Activated CD8-positive, alpha-beta T cell treated with anti-CD3 and anti-CD28 coated beads, Interleukin-2, amount 10 ng/mL, durations not matched to agents 7 days and 5 days (primary cell): ENCODE data around the gene TBC1D1. TPM values are rescaled to one million over a fixed set of nuclear protein-coding genes. Genes with fewer than 3 reads are reported as not detected.
A peak's percentile ranks its signal among the peaks of the same experiment; 100 is the strongest.

Source experiments
- ATAC-seq: fragments of 150-1000 bp; cut with Tn5 transposase; one replicate; pipeline ENCODE4 v1.10.0; 2021; ENCODE audit warnings: moderate library complexity
- CTCF ChIA-PET: fragments of 350-600 bp; sonication (Branson Sonifier 250); formaldehyde crosslinking; loops from one replicate; lab custom pipeline; 2021; ENCODE audit warnings: antibody characterized with exemption; lab: Charles Lee
- POLR2A ChIA-PET: fragments of 350-600 bp; sonication (Branson Sonifier 250); formaldehyde crosslinking; loops from one replicate; lab custom pipeline; 2021; ENCODE audit warnings: antibody characterized with exemption; lab: Charles Lee
- DNase-seq: peaks from one replicate; pipeline ENCODE4 v3.0.0-alpha.2; 2020
- H3K27ac Mint-ChIP-seq: one replicate; pipeline ENCODE4 v1.8.0; 2021; ENCODE audit warnings: mild to moderate bottlenecking, mixed read lengths
- H3K27me3 Mint-ChIP-seq: one replicate; pipeline ENCODE4 v1.8.0; 2021; ENCODE audit warnings: low read depth, mixed read lengths
- H3K36me3 Mint-ChIP-seq: one replicate; pipeline ENCODE4 v1.8.0; 2021; ENCODE audit warnings: low read depth, mixed read lengths
- H3K4me1 Mint-ChIP-seq: one replicate; pipeline ENCODE4 v1.8.0; 2021; ENCODE audit warnings: low read depth, mixed read lengths
- H3K4me3 Mint-ChIP-seq: one replicate; pipeline ENCODE4 v1.8.0; 2021; ENCODE audit warnings: mild to moderate bottlenecking, mixed read lengths
- H3K9me3 Mint-ChIP-seq: one replicate; pipeline ENCODE4 v1.8.0; 2022; ENCODE audit warnings: mixed read lengths; ENCODE audit not compliant: insufficient read depth
- total RNA-seq, 2 experiments: library from RNA; stranded (reverse); gene quantifications; one replicate each; pipeline ENCODE4 v1.2.3, GENCODE V29; 2021

Gene TBC1D1
- total RNA-seq, 2 experiments from 2014 or later: 84.4 to 87.6 TPM

DNA sequence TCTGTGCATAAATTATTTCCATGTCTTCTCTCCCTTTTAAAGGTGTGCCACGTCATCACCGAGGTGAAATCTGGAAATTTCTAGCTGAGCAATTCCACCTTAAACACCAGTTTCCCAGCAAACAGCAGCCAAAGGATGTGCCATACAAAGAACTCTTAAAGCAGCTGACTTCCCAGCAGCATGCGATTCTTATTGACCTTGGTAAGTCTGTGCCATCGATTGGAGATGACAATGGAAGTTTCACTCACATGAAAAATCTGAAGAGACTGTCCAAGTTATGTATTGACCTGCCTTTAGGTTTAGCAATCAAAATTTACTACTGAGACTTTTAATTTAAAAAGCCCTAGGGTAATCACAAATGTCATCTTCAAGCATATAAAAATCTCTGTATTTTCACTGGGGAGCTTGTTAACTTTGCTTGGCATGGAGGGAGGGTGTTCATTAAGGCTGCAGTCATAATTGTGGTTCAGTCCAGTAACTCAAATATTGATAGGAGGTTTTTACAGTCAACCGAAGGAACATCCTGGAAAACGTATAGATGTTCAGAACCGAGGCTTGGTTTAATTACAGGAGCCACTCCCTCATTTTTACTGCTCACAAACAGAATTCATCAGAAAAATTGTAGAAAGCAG is 212.2 kb downstream of the TBC1D1 start:
- CTCF ChIA-PET: no interaction called here
- H3K4me3 Mint-ChIP-seq: no peak overlapping the region
- POLR2A ChIA-PET: no interaction called here

DNA sequence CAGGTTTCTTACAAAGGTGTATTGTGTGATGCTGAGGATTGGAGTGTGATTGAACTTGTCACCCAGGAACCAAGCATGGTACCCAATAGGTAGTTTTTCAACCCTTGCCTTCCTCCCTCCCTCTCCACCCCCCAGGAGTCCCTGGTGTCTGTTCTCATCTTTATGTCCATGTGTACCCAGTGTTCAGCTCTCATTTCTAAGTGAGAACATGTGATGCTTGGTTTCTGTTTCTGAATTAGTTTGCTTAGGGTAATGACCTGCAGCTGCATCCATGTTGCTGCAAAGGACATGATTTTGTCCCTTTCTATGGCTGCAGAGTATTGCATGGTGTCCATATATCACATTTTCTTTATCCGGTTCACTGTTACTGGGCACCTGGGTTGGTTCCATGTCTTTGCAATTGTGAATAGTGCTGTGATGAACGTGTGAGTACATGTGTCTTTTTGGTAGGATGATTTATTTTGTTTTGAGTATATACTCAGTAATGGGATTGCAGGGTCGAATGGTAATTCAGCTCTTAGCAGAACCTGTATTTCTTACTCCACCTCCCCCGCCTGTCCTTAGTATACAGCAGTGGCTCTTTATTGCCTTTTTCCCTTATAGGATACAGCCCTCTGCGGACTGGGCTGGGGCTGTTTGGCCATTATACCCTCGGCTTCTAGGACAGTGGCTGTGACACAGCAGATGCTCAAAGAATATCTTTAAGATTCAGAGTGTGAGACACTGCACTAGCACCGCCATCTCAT is 214.8 kb downstream of the TBC1D1 start:
- peaks cover 7% of the 10 kb centered on the region for H3K4me1 Mint-ChIP-seq
- H3K4me3 Mint-ChIP-seq: no peak overlapping the region
- DNase-seq (no peak), ATAC-seq (no peak)
- no peak overlapping the region for H3K27ac Mint-ChIP-seq
- ChIA-PET CTCF (interaction anchor here (0.8 kb wide), 1 partner anchor 9 kb away, joined by 3 read pairs; no protein-coding TSS in a partner anchor), POLR2A (interaction anchor here (0.8 kb wide), 1 partner anchor 635 kb away, joined by 4 read pairs; no protein-coding TSS in a partner anchor)
- H3K9me3 Mint-ChIP-seq: no peaks in the 10 kb centered on the region
- H3K27me3 Mint-ChIP-seq: no peaks in the 10 kb centered on the region
- peaks cover 56% of the 10 kb centered on the region for H3K36me3 Mint-ChIP-seq

More for the DNA sequence above, 212.2 kb downstream of the TBC1D1 start:
- peaks cover 57% of the 10 kb centered on the region for H3K36me3 Mint-ChIP-seq
- ATAC-seq: no peak
- no peak overlapping the region for H3K27ac Mint-ChIP-seq
- DNase-seq: no peak
- peaks cover 14% of the 10 kb centered on the region for H3K4me1 Mint-ChIP-seq
- no peaks in the 10 kb centered on the region for H3K27me3 Mint-ChIP-seq
- H3K9me3 Mint-ChIP-seq: no peaks in the 10 kb centered on the region

- Mint-ChIP-seq H3K4me3 (no peak overlapping the region), H3K9me3 (no peaks in the 10 kb centered on the region), H3K27ac (peak overlapping the region; percentile 39), H3K27me3 (no peaks in the 10 kb centered on the region), H3K36me3 (peaks cover 55% of the 10 kb centered on the region), H3K4me1 (peaks cover 6% of the 10 kb centered on the region)
- CTCF ChIA-PET: no interaction called here
- POLR2A ChIA-PET: no interaction called here
- DNase-seq (no peak), ATAC-seq (no peak)
Measured at GRCh38 chr4:38106311-38106710, 215.4 kb downstream of the TBC1D1 start.

GRCh38 chr4:38106886-38107514 is 216.1 kb downstream of the TBC1D1 start:
- Mint-ChIP-seq H3K4me3 (no peak overlapping the region), H3K36me3 (peaks cover 49% of the 10 kb centered on the region), H3K4me1 (peaks cover 6% of the 10 kb centered on the region), H3K9me3 (no peaks in the 10 kb centered on the region), H3K27ac (peak overlapping the region; percentile 33), H3K27me3 (no peaks in the 10 kb centered on the region)
- no peak for ATAC-seq
- ChIA-PET POLR2A (no interaction called here), CTCF (no interaction called here)
- no peak for DNase-seq

DNA sequence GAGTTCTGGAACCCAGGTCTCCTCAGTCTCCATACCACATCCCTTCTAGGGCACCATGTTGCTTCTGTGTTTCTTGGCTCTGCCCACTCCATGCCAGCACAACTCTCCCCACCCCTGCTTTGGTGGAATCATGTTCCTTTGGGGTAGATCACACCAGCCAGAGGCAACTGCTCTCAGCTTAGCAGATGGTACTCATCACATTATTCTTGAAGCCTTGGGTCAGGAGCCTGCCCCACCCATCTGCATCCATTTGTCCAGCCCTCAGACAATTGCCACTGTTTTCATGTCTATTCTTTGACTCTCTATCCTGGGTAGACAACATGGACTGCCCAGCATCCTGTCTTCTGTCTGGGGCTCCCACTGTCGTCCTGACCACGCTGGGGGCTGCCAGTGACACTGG is 216.9 kb downstream of the TBC1D1 start:
- no peak for DNase-seq
- Mint-ChIP-seq H3K27me3 (no peaks in the 10 kb centered on the region), H3K27ac (peak overlapping the region; percentile 43), H3K4me3 (no peak overlapping the region), H3K36me3 (peaks cover 46% of the 10 kb centered on the region), H3K4me1 (peaks cover 6% of the 10 kb centered on the region), H3K9me3 (no peaks in the 10 kb centered on the region)
- ChIA-PET POLR2A (no interaction called here), CTCF (no interaction called here)
- ATAC-seq: no peak

DNA sequence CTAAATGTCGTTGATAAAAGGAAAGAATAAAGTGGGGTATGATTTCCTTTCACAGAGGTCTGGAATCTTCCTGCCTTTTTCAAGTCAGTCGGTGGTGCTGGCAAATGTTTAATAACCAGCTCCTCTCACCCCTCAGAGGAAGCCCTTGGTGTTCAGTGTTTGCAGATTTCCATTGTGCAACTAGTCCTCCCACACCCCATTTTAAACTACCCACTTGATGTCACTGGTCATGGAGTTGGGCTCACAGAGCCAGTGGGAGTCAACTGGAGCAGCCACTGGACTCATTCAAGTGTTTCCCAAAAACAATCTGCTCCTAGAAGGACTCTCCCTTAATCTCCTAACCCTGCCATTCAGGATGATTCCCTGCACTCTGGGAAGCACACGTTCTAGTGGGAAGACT is 218.5 kb downstream of the TBC1D1 start:
- Mint-ChIP-seq H3K9me3 (no peaks in the 10 kb centered on the region), H3K27ac (no peak overlapping the region), H3K4me1 (peaks cover 6% of the 10 kb centered on the region), H3K36me3 (peaks cover 36% of the 10 kb centered on the region), H3K27me3 (no peaks in the 10 kb centered on the region), H3K4me3 (no peak overlapping the region)
- ATAC-seq (no peak), DNase-seq (no peak)
- POLR2A ChIA-PET: no interaction called here
- CTCF ChIA-PET: no interaction called here

DNA sequence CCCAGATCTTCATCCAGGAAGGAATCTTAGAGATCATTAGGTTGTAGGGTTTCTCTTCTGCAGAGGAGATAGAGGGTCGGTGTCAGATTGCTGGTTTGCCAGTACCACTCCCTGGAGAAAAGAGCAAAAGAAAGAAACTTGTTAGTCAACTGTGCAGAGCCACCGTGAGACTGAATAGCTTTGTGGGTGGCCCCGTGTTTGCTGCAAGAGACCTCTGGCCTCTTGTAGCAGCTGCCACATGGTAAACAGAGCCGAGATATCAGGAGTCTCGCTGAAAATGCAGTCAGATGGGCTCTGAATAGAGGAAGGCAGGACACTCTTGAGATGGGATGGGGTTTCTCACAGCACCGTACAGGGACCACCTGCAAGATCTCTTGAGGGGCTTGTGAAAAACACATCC is 219.0 kb downstream of the TBC1D1 start:
- Mint-ChIP-seq H3K36me3 (peaks cover 35% of the 10 kb centered on the region), H3K27me3 (no peaks in the 10 kb centered on the region), H3K27ac (no peak overlapping the region), H3K4me1 (peaks cover 6% of the 10 kb centered on the region), H3K9me3 (no peaks in the 10 kb centered on the region), H3K4me3 (no peak overlapping the region)
- ChIA-PET CTCF (no interaction called here), POLR2A (no interaction called here)
- DNase-seq: no peak
- ATAC-seq: no peak

- POLR2A ChIA-PET: interaction anchor here (0.5 kb wide), 1 partner anchor 220 kb away, joined by 4 read pairs; the partner anchor contains the start of gene TBC1D1
- peaks cover 34% of the 10 kb centered on the region for H3K36me3 Mint-ChIP-seq
- H3K4me3 Mint-ChIP-seq: no peak overlapping the region
- no peaks in the 10 kb centered on the region for H3K27me3 Mint-ChIP-seq
- CTCF ChIA-PET: interaction anchor here (1.1 kb wide), 1 partner anchor 21 kb away, joined by 3 read pairs; no protein-coding TSS in a partner anchor
- DNase-seq: no peak
- peaks cover 2% of the 10 kb centered on the region for H3K4me1 Mint-ChIP-seq
- H3K9me3 Mint-ChIP-seq: no peaks in the 10 kb centered on the region
- H3K27ac Mint-ChIP-seq: no peak overlapping the region
- no peak for ATAC-seq
Measured at GRCh38 chr4:38111024-38111423, 220.1 kb downstream of the TBC1D1 start.

- ATAC-seq: no peak
- H3K9me3 Mint-ChIP-seq: no peaks in the 10 kb centered on the region
- peaks cover 2% of the 10 kb centered on the region for H3K4me1 Mint-ChIP-seq
- H3K27me3 Mint-ChIP-seq: no peaks in the 10 kb centered on the region
- CTCF ChIA-PET: interaction anchor here (1.0 kb wide), 1 partner anchor 17 kb away, joined by 4 read pairs; no protein-coding TSS in a partner anchor
- POLR2A ChIA-PET: no interaction called here
- no peak overlapping the region for H3K27ac Mint-ChIP-seq
- H3K4me3 Mint-ChIP-seq: no peak overlapping the region
- DNase-seq: no peak
- H3K36me3 Mint-ChIP-seq: peaks cover 34% of the 10 kb centered on the region
Measured at GRCh38 chr4:38111717-38112116, 220.8 kb downstream of the TBC1D1 start.

GRCh38 chr4:38113132-38113531 is 222.2 kb downstream of the TBC1D1 start:
- Mint-ChIP-seq H3K27me3 (no peaks in the 10 kb centered on the region), H3K4me1 (no peaks in the 10 kb centered on the region), H3K4me3 (no peak overlapping the region), H3K36me3 (peaks cover 29% of the 10 kb centered on the region), H3K27ac (no peak overlapping the region), H3K9me3 (no peaks in the 10 kb centered on the region)
- ATAC-seq: no peak
- no peak for DNase-seq
- ChIA-PET CTCF (interaction anchor here (1.2 kb wide), 2 partner anchors 10 to 51 kb away, joined by 3 to 4 read pairs; no protein-coding TSS in a partner anchor), POLR2A (interaction anchor here (1.0 kb wide), 1 partner anchor 19 kb away, joined by 3 read pairs; no protein-coding TSS in a partner anchor)

- Mint-ChIP-seq H3K4me1 (no peaks in the 10 kb centered on the region), H3K9me3 (no peaks in the 10 kb centered on the region), H3K27me3 (no peaks in the 10 kb centered on the region), H3K27ac (no peak overlapping the region), H3K4me3 (no peak overlapping the region), H3K36me3 (peaks cover 31% of the 10 kb centered on the region)
- CTCF ChIA-PET: interaction anchor here (1.0 to 1.2 kb wide), 4 partner anchors 8 to 51 kb away, joined by 3 to 4 read pairs (median 3); no protein-coding TSS in a partner anchor
- DNase-seq (no peak), ATAC-seq (no peak)
- POLR2A ChIA-PET: no interaction called here
Measured at GRCh38 chr4:38113551-38113950, 222.7 kb downstream of the TBC1D1 start.
